SH-SY5Y (cell line): Measurements from ENCODE around the gene LONP1.

Experiments
- GATA2 ChIP-seq: IDR thresholded peaks from 2 replicates; pipeline ENCODE4 v1.6.1; 2011; ENCODE audit warnings: mild to moderate bottlenecking, low read depth, low read length
- GATA3 ChIP-seq: IDR thresholded peaks from 2 replicates; pipeline ENCODE4 v1.6.1; 2011; ENCODE audit warnings: low read depth, mild to moderate bottlenecking, low read length, moderate library complexity

DNA sequence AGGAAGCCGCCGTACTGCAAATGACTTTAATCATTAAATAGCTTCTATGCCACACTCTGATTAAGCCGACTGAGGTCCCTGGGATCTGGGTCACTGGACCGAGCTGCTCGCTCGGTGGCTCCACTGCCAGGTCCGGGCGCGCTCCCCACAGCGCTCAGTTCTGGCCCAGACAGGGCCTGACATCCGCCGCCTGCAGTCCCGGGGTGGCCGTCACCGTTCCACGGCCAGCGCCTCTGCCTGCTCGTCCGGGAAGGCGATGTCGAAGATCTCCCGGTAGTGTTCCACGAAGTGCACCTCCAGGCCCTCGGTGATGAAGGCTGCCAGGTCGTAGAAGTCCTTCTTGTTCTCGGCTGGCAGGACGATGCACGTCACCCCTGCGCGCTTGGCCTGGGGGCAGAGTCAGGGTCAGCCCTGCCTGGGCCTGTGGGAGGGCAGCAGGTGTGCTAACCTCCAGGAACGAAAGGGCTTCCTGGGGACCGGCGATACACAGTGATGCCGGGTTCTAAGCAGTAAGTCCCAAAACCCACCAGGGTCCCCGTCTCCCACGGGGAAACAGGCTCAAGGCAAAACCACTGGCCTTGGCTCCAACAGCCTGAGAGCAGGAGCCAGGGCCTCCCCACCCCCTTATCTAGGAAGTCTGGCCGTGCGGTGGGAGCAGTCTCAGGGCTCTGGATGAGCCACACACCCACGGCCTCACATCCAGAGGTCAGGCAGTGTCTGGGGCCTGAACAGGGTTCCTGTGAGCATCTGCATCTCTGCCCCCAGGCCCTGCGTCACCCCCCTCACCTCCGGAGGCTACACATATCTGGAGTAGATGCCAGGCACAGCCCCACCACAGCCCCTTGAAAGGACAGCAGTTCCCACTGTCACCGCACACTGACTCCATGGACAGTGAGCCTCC, 27.9 kb downstream of the LONP1 start:
- TF ChIP-seq GATA2 (no peak), GATA3 (no peak)
